Measurements from ENCODE around the gene ABHD8.
"Not testable (repeated sequence)": the region's sequence is repeated elsewhere in the genome, so short reads cannot be mapped to it uniquely, and the experiment has no call there.

Gene ABHD8

DNA sequence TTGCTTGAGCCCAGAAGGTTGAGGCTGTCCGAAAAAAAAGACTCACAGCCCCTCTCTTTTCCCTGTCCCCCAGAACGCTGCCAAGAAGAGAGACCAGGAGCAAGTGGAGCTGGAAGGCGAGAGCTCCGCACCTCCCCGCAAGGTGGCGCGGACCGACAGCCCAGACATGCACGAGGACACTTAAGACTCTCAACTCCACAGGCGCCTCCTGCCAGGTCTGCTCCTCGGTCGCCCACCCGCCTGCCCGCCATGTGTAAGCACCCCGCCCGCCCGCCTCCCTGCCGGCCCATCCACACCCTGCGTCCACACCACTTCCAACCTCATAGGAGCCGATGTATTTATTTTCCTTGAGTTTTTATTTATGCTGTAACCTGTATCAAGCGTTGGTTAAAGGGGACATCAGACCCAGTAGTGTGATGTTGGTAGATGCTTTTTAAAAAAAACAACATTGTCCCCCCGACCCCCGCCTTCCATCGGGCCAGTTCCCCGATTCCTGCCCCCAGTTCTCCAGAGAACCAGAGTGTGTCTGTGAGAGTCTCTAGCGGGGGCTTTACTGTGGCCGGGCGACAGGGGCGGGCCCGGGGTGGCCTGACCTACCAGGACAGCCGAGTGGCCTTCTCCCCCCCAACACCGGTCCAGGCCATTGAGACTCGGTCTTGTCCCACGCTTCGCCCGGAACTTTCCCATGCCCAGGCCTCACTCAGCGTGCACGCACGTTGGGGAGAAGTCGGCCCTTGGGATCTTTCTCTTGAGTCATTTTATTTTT lies 16.4 kb upstream of the ABHD8 start:
- no peak for DNase-seq

DNA sequence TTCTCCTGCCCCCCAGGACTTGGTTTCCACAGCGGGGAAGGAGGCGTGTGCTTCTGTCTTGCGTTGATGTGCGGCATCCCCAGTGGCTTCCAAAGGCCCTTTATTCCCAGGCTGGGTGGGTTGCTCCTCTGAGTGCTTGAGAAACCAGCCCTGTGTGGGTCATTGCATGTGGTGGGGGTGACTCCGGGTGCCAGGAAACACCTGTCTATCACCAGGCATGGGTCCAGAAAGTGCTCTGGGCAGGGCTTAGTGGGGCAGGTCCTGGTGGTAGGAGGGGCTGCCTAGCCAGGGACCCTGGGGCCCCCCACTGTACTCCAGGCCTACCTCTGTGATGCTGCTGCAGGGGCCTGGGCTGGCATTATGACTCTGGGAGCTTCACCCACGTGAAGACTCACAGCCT lies 15.7 kb upstream of the ABHD8 start:
- DNase-seq = no peak

DNA sequence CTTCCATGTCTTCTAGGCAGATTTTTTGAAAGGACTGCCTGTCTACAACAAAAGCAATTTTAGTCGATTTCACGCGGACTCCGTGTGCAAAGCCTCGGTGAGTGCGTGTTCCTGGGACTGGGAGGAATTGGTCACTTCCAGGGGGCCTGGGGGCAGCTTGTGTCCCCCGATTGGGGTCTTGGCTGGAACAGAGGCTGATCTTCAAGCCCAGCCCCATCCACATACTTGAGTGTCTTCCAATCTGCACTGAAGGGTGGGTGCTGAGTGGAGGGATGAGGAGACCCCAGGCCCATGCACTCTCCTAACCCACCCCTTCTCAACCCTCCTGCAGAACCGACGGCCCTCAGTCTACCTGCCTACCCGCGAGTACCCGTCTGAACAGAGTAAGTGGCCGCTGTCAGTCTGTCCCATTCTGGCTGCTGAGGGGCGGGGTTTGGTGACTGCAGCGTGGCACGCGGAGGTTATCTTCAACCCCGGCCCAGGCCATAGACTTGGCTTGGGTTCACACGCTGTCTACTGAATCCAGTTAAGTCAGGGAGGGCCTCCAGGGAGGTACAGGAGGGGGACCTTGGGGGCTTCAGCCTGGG lies 10.9 kb upstream of the ABHD8 start:
- DNase-seq = no peak

DNA sequence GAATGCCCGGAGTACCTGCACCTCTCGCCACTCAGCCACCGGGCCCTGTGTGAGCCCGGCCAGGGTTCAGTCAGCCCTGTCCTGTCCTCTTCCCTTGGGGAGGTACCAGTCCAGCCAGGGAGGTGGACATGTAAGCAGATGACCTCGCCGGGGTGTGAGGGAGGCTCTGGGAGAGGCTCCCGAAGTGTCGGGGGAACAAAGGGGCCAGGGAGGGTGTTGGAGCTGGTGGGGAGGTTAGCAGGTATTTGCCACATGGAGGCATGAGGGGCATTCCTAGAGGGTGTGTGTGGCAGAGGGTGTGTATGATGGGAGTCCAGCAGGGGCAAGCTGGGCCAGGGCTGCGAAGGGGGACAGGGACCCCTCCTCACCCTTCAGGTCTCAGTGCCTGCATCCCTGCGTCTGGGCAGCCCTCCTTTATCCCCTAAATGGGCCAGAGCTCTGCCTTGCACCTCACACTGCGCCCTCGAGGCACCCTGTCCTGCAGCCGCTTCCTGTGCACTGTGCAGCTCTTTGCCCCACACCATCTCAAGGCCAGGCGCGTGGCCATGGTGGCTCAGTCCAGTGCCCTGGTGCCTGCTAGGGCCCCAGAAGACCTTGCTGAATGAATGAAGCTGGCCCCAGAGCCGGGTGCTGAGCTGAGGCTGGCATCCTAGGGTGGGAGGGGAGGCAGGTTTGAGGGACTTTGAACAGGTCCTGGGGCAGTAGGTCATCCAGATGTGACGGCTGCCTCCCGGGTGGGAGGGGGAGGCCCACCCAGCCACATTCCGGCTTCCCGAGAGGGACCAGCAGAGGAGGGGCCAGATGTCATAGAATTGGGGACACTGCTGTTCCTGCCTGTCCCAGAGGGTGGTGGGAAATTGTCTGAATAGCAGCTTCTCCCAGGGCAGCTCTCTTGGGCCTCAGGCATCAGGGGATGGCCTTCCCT lies 9.2 kb upstream of the ABHD8 start:
- no peak for DNase-seq

DNA sequence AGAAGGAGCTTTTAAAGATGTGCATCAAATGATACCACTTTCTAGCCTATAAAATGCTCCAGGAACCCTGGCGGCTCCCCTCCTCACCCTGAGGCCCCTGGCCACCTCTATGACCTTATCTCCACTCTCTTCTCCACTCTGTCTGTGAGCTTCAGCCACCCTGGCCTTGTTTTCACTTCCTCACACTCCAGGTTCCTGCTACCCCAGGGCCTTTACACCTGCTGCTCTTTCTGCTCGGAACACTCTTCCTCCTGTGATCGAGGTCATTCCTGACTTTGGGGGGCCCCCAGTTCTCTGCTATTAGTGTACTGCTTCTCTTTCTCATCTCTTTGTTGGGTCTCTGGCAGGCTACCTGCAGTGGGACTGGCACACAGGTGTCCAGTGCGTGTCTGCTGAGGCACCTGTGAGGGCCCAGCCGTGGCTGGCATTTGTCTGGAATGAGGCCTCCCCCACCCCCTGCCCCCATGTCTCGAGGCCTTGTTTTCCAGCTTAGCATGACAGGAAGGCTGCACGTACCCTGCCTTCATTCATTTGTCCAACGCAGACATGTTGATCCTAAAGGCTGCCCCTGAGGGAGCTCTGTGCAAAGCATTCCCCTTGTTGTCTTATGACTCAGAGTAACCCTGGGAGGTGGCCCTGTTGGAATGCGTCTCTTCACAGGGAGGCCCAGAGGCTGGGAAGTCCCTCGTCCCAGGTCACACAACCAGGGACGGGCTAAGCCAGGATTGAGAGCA lies 8.4 kb upstream of the ABHD8 start:
- no peak for DNase-seq

DNA sequence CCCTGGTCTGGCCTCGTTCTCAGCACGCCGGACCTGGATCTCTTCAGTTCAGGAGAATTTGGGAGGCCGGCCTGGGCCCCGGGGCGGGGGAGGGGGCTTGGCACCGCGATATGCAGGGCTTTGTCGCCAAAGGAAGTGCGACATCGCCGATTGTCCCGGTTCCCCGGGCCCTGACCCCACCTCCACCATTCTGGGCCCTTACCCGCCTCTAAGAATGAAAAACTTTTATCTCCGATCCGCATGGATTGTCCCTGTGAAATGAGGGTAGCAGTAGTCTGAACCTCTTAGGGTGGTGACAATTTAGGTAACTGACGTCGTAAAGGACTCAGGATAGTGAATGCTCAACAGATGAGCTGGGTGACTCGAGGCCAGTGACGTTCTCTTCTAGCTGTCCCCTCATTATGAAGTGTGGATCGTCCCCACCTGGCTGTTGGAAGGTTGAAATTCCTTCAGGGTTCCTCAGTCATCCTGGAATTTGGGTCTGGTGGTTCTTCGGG lies 6.8 kb upstream of the ABHD8 start:
- DNase-seq = no peak

DNA sequence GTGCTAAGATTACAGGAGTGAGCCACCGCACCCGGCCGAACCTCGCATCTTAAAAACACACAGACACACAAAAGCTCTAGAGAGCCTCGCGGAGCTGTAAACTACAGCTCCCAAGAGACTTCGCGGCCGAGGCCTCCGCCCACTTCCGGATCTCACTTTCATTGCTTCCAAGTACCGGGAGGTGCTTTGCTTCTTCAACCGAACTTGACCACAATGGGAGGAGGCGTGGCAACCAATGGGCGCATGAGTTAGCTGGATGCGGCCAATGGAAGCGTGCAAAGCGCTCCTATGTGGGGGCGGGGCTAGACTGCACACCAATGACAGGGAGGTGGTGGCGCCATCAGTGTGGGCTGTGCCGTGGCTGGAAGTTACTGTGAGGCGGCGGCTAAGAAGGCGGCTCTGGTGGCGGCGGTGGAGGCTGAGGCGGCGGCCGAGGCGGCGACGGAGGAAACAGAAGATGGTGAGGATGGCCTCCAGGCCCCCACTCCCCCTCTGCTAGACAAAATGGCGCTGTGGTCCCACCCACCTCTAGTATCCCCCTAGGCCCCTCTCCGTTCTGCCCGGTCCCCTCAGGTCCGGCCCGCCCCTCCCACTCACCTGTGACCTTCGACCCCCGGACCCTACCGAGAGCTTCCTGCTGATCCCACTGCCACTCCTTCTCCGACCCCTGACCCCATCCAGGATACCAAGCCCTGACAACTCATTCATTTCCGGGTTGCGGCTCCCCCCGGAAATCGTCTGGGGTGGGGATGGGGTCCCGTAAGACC lies 6.2 kb upstream of the ABHD8 start, which contains the start of gene DDA1:
Gene DDA1, plus strand, starts transcription at position 366 of the 767 bp plus-strand sequence. Its CDS starts 92 bp downstream, at position 458.
- peak; percentile 96 for DNase-seq

DNA sequence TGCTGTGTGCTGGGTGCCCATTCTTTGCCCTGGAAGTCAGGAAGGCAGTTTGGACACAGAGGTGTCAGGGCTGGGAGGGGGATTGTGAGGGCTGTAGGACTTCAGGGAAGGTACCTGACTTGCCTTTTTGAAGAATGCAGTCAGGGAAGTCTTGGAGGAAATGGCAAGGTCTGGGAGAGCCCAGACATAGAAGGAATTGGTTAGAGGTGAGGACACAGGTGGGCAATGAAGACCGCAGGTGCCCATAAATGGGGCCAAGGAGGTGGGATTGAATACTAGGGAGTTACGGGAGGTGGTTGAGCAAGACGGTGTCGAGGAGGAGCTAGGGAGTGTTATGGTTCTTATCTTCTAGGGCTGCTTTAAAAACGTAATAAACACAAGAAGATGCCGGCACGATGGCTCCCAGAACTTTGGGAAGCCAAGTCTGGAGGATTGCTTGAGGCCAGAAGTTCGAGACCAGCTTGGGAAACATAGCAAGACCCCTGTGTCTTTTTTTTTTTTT lies 4.7 kb upstream of the ABHD8 start:
- no peak for DNase-seq

DNA sequence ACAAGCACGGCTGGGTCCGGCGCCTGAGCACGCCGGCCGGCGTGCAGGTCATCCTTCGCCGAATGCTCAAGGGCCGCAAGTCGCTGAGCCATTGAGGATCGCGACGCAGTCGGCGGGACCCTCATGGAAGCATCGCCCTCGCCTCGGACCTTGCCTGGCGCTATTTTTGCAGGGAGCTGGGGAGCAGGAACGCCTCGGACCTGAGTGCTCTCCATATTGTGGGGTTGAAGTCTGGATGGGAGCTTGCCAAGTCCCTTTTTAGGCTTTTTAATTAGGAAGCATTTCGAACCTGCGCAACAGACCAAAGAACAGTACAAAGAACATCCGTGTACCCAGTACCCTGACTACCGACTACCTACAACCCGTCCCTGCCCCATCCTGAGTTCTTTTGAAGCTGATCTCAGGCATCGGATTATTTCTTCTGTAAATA lies 3.1 kb upstream of the ABHD8 start:
- no peak for DNase-seq

DNA sequence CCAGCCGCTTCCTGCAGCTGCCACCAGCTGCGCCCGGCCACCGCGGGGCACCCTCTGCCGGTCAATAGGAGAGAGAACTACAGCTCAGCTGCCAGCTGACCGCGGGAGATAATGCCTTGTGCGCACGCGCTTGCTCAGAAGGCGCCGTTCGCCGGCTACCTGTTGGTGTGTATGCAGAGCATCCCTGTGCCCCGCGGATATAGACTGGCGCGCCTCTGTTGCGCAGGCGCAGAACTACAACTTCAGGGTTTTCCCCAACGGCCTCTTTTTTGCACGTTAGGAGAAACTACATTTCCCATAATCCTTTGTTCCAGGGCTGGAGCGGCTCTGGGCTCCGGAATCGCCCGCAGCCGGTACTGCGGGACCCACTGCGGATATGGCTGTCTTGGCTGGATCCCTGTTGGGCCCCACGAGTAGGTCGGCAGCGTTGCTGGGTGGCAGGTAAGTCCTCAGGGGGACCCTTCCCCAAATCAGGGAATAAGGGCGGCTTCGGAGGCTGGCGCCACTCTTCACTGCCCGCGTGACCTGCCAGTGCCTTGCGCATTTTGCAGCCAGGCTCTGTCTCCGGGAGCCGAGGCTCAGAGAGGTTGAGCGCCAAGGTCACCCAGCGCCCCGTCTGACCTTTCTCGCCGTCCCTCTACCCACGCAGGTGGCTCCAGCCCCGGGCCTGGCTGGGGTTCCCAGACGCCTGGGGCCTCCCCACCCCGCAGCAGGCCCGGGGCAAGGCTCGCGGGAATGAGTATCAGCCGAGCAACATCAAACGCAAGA lies 2.5 kb upstream of the ABHD8 start, which contains the start of gene MRPL34:
Gene MRPL34, plus strand, starts transcription at position 356 of the 768 bp plus-strand sequence. Its CDS starts 21 bp downstream, at position 377.
- peak; percentile 96 for DNase-seq

DNA sequence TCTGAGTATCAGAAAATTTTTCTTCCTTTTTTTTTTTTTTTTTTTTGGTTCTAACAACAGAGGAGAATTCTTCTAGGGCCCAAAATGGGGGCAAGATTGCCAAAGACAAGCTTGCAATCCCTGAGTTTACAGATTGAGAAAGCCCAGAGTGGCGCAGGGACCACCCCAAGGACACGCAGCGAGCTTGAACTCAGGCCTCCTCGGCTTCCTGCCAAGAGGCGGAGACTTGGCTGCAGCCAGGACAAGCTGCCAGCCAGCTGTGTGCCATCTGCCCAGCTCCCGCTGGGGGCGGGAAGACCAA lies 1.9 kb upstream of the ABHD8 start:
- no peak for DNase-seq

DNA sequence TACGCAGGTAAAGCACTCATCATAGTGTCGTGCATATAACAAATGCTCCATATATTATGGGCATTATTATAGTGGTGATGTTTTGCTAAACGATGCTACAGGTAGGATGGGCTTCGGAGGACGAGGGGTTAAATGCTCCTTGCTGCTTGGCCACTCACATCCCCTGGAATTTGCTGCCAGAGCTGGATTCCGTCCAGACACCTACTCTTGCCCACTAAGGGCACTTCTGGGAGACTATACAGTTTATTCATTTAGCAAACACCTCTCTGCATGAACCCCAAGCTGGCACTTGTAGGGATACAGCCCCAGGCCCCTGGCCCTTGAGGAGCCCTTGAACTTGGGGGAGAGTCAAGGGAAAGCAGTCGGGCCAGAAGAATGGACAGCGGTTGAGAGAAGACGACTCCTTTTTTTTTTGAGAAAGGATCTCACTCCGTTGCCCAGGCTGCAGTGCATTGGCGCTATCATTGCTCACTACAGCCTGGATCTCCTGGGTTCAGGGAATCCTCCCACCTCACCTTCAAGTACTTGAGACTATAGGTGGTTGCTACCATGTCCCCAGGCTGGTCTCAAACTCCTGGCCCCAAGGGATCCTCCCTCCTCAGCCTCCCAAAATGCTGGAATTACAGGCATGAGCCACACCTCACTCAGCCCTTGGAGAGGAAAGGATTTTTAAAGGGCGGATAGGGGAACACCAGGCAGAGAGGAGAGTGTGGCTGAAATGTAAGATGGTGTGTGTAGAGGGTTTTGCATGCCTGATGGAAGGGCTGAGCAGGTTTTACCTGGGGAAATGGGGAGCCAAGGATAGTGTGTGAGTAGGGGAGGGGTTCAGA lies 1.4 kb upstream of the ABHD8 start:
- no peak for DNase-seq

DNA sequence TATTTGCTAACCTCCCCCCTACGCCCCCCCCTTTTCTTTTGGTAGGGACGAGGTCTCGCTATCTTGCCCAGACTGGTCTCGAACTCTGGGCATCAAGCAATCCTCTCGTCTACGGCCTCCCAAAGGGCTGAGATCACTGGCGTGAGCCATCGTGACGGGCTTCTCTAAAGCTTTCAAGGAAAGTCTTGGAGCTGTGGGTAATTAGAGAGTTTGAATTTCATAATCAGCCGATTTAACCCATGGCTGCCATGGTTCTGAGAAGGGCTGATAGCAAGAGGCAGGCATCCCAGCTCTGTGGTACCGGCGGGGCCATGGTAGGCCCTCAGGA lies 679 bp upstream of the ABHD8 start:
- DNase-seq = no peak

DNA sequence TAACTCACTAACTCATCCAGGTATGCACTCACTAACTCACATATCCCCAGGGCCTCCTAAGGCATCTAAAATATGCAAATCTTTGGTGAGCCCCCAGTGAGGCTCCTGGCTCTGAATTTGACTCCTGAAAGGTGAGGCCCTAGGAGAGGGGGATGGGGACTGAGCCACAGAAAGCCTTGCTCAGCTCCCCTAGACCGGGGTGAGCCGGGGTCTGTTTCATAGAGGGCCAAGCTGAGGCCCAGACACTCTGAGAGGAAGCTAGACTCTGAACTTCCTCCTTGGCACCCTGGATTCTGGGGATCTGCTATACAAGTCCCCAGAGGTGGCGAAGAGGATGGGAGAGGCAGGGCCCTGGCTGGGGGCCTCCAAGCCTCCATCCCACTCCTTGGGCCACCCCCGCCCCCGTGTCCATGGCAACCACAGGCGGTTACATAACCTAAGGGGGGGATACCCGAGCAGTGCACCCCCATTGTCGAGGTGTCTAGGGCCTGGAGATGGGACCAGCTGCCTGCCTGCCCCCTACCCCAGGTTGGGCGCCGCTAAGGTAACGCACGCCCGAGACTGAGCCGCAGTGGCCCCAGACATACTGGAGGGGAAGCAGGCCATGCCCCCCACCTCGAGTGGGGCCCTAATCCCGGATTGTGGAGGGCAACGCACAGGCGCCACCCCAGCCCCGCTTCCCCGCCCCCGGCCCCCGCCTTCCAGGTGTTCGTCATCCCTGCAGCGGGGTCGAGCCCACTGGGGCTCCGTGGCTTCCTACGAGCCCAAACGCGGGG lies 646 bp downstream of the ABHD8 start:
- no peak for DNase-seq

DNA sequence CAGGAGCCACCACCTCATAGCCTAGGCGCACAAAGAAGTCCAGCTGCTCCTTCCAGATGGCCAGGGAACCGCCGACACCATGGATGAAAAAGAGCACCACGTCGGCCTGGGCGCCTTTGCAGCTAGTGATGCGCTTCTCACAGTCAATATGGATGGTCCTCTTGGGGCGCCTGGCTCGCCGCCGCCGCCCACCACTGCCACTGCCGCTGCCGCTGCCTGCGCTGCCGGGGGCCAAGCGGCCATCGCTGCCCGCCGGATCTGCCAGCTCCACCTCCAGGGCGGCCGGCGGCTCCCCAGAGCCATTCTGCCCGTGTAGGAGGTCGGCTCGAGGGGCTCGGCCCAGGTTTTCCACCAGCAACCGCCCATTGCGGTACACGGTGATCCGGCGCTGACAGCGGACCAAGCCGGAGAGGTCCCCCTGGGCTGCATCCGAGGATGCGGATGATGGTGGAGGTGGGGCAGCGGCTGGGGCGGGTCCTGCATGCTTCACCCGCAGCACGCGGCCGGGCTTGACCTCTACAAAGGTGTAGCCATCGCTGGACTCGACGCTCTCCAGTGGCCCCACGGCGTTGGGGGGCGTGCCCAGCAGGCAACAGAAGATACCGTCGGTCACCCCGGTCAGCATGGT lies 2.1 kb downstream of the ABHD8 start:
- no peak for DNase-seq

DNA sequence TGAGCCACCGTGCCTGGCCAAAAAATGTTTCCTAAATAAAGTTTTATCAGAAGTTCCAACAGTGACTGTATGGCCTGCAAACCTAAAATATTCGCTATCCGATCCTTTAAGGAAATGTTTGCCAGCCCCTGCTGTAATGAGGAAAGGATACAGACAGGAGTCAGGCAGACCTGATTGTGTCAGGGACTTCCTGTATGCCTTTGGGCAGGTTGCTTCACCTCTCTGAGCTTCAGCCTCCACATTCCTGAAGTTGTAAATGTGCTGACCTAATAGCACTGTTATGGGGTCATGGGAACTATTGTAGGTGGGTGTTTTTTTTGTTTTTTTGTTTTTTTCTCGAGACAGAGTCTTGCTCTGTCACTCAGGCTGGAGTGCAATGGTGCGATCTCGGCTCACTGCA lies 6.2 kb downstream of the ABHD8 start:
- DNase-seq = no peak

DNA sequence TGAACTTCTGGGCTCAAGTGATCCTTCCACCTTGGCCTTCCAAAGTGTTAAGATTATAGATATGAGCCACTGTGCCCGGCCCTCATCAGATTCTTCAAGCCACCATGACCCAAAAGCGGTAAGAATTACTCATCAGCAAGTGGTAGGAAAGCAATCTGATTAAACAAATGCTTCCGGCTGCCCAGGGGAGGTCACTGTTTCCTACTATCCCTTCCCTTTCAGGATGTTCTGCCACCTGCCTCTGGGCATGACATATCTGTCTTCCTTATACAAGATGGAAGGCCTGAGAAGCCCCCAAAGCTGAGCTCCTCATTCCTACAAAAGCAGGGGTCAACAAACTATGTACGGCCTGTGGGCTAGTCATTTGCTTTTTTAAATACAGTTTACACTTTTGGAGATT lies 7.0 kb downstream of the ABHD8 start:
- DNase-seq = no peak

DNA sequence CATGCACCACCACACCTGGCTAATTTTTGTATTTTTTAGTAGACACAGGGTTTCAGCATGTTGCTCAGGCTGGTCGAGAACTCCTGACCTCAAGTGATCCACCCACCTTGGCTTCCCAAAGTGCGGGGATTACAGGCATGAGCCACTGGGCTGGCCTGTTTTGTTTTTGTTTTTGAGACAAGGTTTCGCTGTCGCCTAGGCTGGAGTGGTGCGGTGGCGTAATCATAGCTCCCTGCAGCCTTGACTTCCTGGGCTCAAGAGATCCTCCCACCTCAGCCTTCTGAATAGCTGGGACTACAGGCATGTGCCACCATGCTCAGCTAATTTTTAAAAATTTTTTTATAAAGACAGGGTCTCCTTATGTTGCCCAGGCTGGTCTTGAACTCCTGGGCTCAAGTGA lies 7.7 kb downstream of the ABHD8 start:
- DNase-seq = not testable (repeated sequence)

All from activated CD8-positive, alpha-beta memory T cell treated with anti-CD3 and anti-CD28 coated beads, Interleukin-2, amount 50 U/mL, for 48 hours (primary cell).